GM21737 (cell line): ENCODE measurements around the gene HEPACAM.

Experiments
- ATAC-seq: cut with Tn5 transposase; IDR thresholded peaks from one replicate; pipeline ENCODE4 v1.9.1; 2021; ENCODE audit warnings: mild to moderate bottlenecking, moderate library complexity; ENCODE audit not compliant: unreplicated experiment

Gene HEPACAM

DNA sequence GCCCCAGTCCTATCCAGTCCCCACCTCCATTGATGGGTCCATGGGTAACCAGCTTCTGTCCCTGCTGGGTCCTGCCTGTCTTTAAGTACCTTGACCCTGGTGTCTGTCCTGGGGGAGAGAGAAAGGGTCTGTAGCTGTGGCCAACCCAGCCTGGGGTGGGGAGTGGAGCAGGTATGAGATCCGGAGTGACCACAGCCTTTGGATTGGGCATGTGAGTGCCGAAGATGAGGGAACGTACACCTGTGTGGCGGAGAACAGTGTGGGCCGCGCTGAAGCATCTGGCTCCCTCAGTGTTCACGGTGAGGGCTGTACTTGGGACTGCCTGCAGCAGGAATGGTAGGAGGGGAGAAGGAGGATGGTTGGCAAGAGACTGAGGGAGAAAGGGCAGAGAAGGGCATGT lies 65.4 kb downstream of the HEPACAM start:
- no peak for ATAC-seq

- no peak for ATAC-seq
Observed at GRCh38 chr11:124869856-124870387, 65.9 kb downstream of the HEPACAM start.

GRCh38 chr11:124869331-124869730 lies 66.5 kb downstream of the HEPACAM start:
- no peak for ATAC-seq
